ENCODE results near the gene SLC38A8.

- TF ChIP-seq CTCF (IDR thresholded peaks at IDR 0.05) (no peak), EP300 (IDR thresholded peaks at IDR 0.05) (no peak)
Observed at GRCh38 chr16:83983491-83983890, 59.1 kb downstream of the SLC38A8 start.
